GM06990 (cell line): Measurements from ENCODE around the gene HAGHL.
A peak's percentile ranks its signal among the peaks of the same experiment; 100 is the strongest.
"Not testable (repeated sequence)": the region's sequence is repeated elsewhere in the genome, so short reads cannot be mapped to it uniquely, and the experiment has no call there.

Experiments used
- DNase-seq: peaks from one replicate; pipeline ENCODE4 v3.0.0-alpha.2; 2011; ENCODE audit not compliant: insufficient read length; ENCODE audit errors: extremely low read depth
- H3K27me3 ChIP-seq: replicated peaks from 2 replicates; pipeline ENCODE4 v1.6.0; 2011; ENCODE audit warnings: low read length; ENCODE audit not compliant: control insufficient read depth, insufficient read depth
- H3K36me3 ChIP-seq: 2 replicates; pipeline ENCODE4 v1.5.1; 2011; ENCODE audit warnings: low read length; ENCODE audit not compliant: control insufficient read depth, insufficient read depth
- H3K4me3 ChIP-seq: replicated peaks from 2 replicates; pipeline ENCODE4 v1.5.1; 2011; ENCODE audit warnings: low read depth, mild to moderate bottlenecking, control low read depth, low read length
- TF ChIP-seq, protein P1 (sequence below): IDR thresholded peaks from 2 replicates; pipeline ENCODE4 v1.5.1; 2011; ENCODE audit warnings: low read length, control low read depth, mild to moderate bottlenecking, inconsistent platforms; ENCODE audit not compliant: insufficient read depth, poor library complexity, severe bottlenecking

Gene HAGHL

DNA sequence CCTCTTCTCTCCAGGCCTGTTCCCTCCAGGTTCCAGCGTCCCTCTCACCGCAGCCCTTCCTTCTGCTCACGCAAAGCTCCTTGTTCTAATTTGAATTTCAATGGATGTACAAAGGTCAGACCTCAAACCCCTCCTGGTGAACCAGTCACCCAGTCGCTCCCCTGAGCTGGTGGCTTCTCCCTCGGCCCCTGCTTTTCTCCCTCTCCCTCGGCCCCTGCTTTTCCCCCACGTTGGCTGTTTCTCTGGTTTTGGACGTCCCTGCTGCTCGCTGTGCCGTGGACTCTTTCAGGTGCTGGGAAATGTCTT, 25.1 kb downstream of the HAGHL start:
- Histone ChIP-seq H3K36me3 (no peaks in the 10 kb centered on the region), H3K4me3 (no peak overlapping the region), H3K27me3 (no peaks in the 10 kb centered on the region; the same call in 1 of the 2 replicates)
- DNase-seq = no peak
- TF ChIP-seq, protein P1, sequence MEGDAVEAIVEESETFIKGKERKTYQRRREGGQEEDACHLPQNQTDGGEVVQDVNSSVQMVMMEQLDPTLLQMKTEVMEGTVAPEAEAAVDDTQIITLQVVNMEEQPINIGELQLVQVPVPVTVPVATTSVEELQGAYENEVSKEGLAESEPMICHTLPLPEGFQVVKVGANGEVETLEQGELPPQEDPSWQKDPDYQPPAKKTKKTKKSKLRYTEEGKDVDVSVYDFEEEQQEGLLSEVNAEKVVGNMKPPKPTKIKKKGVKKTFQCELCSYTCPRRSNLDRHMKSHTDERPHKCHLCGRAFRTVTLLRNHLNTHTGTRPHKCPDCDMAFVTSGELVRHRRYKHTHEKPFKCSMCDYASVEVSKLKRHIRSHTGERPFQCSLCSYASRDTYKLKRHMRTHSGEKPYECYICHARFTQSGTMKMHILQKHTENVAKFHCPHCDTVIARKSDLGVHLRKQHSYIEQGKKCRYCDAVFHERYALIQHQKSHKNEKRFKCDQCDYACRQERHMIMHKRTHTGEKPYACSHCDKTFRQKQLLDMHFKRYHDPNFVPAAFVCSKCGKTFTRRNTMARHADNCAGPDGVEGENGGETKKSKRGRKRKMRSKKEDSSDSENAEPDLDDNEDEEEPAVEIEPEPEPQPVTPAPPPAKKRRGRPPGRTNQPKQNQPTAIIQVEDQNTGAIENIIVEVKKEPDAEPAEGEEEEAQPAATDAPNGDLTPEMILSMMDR = no peak

GRCh38 chr16:754121-754607, 27.3 kb downstream of the HAGHL start:
- DNase-seq, H3K36me3 ChIP-seq, H3K27me3 ChIP-seq, H3K4me3 ChIP-seq: not testable (repeated sequence)

GRCh38 chr16:754656-755055, 27.8 kb downstream of the HAGHL start:
- H3K27me3 ChIP-seq = no peaks in the 10 kb centered on the region; the same call in 1 of the 2 replicates
- H3K4me3 ChIP-seq = no peak overlapping the region
- no peak for DNase-seq
- no peaks in the 10 kb centered on the region for H3K36me3 ChIP-seq
- TF ChIP-seq, protein P1 = no peak

GRCh38 chr16:756428-756827, 29.5 kb downstream of the HAGHL start:
- Histone ChIP-seq H3K4me3 (no peak overlapping the region), H3K27me3 (no peaks in the 10 kb centered on the region; the same call in 1 of the 2 replicates), H3K36me3 (no peaks in the 10 kb centered on the region)
- no peak for DNase-seq
- TF ChIP-seq, protein P1 = no peak

DNA sequence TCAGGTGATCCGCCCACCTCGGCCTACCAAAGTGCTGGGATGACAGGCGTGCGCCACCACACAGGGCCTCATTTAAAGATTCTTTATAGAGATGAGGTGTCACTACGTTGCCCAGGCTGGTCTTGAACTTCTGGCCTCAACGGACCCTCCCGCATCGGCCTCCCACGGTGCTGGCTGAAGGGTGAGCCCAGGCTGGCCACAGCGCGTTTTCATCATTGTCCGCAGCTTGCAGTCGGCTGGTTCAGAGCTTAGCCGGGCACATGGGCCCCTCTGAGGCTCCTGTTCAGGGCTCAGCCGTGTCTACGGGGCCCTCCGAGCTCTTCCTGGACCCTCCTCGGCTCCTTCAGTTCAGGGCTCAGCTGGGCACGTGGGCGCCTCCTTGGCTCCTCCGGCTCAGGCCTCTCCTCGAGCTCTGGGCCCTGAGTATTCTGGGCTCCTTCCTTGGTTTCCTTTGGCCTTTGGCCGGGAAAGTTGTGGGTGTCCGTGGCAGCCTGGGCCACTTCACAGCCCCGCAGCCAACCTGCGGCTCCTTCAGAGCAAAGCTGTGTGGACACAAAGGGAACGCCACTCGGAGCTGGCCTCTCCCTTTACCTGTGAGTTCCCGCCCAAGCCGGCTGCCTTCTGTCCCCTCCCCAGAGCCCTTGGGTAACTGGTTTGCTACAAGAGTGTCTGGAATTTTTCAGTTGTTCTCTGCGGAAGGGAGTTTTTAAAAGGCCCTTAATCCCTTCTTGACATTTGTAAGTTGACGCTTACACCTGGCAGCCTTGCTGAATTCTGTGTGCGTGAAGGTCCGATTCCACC, 32.4 kb downstream of the HAGHL start:
- no peaks in the 10 kb centered on the region for H3K27me3 ChIP-seq
- TF ChIP-seq, protein P1 = no peak

DNA sequence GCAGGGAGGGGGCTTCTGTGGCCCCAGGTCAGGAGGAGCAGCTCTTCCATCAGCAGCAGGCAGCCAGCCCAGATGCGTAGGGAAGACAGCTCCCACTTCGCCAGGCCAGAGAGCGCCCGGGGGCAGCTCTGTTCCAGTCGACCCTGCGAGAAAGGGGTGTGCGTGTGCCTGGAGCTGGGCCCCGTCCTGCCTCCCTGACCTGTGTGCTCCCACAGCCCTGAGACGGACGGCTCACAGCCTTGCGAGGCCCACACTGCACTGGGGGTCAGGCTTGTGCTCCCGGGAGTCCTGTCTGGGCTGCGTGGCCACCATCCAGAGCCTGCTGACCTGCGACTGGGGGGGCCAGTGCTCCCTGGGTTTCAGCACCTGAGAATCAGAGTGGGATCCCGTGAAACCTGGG, 33.2 kb downstream of the HAGHL start:
- H3K27me3 ChIP-seq = no peaks in the 10 kb centered on the region
- peak; percentile 9 for DNase-seq

More for the DNA sequence above, 32.4 kb downstream of the HAGHL start:
- Histone ChIP-seq H3K36me3 (no peaks in the 10 kb centered on the region), H3K4me3 (no peak overlapping the region)
- no peak for DNase-seq

More for the DNA sequence above, 33.2 kb downstream of the HAGHL start:
- TF ChIP-seq, protein P1 = no peak
- Histone ChIP-seq H3K36me3 (no peaks in the 10 kb centered on the region), H3K4me3 (no peak overlapping the region)
